Transverse colon (tissue), 4 donors: ENCODE data around the gene VPS41. TPM values are rescaled to one million over a fixed set of nuclear protein-coding genes. Genes with fewer than 3 reads are reported as not detected.

ENCODE experiments used
- DNase-seq: peaks from one replicate; pipeline ENCODE4 v3.0.0-alpha.2; 2019
- H3K27ac ChIP-seq, 4 donors: fragments of 200-600 bp; sonication (generic); 2 replicates each; pipeline ENCODE4 v1.5.1; 2016 to 2018; ENCODE audit warnings: inconsistent platforms in 4 of 4
- H3K27me3 ChIP-seq: fragments of 200-600 bp; sonication (generic); 2 replicates; pipeline ENCODE4 v1.5.1; 2017; ENCODE audit warnings: inconsistent platforms
- H3K36me3 ChIP-seq, 4 donors: fragments of 200-600 bp; sonication (generic); 2 replicates each; pipeline ENCODE4 v1.5.1; 2017 to 2019; ENCODE audit warnings: inconsistent platforms in 4 of 4
- H3K4me1 ChIP-seq, 4 donors: fragments of 200-600 bp; sonication (generic); 2 replicates each; pipeline ENCODE4 v1.5.1; 2017 to 2020; ENCODE audit warnings: inconsistent platforms in 4 of 4
- H3K4me3 ChIP-seq, 4 donors: fragments of 200-600 bp; sonication (generic); 1 replicate in 1 of 4; 2 replicates in 3 of 4; pipeline versions ENCODE4 v1.5.1 to v1.6.1; 2017 to 2019; ENCODE audit warnings: inconsistent platforms in 4 of 4
- H3K9me3 ChIP-seq, 2 donors: fragments of 200-600 bp; sonication (generic); 2 replicates each; pipeline ENCODE4 v1.5.1; 2017 to 2019; ENCODE audit warnings: inconsistent platforms in 2 of 2
- CTCF ChIP-seq, 5 experiments: fragments of 200-600 bp in 3 of 5; fragments of 450-650 bp in 2 of 5; sonication (generic) in 3 of 5; IDR thresholded peaks; 1 replicate in 2 of 5; 2 replicates in 3 of 5; pipeline ENCODE4 v1.5.1; 2016 to 2017; ENCODE audit warnings: antibody characterized with exemption in 5 of 5, inconsistent platforms in 3 of 5, mild to moderate bottlenecking in 2 of 5, moderate library complexity in 1 of 5
- EP300 ChIP-seq: sonication (generic); formaldehyde crosslinking; IDR thresholded peaks from one replicate; pipeline ENCODE4 v1.6.1; 2017; ENCODE audit warnings: antibody characterized with exemption, low read depth
- POLR2A ChIP-seq: fragments of 450-650 bp; IDR thresholded peaks from one replicate; pipeline ENCODE4 v1.6.1; 2016; ENCODE audit warnings: antibody characterized with exemption, mild to moderate bottlenecking, moderate library complexity
- POLR2AphosphoS5 ChIP-seq, 3 donors: sonication (generic); formaldehyde crosslinking; IDR thresholded peaks; one replicate each; pipeline ENCODE4 v1.6.1; 2016; ENCODE audit warnings: antibody characterized with exemption in 3 of 3
- WGBS, 2 donors: methylation state at CpG; one replicate each; pipeline ENCODE4 v1.1.5; 2018; ENCODE audit warnings: low coverage in 1 of 2; 5-methylcytosine and 5-hydroxymethylcytosine counted together
- in situ Hi-C, 4 donors: fragments of 200-750 bp; cut with MboI; loops; one replicate each; pipeline versions ENCODE4 v1.15.0 to v1.15.1; 2017; ENCODE audit warnings: low sequenced_read_pairs in 3 of 4, low pct_ligation_motif_present in 1 of 4, low pct_unique_long_range_greater_than_20kb in 1 of 4
- intact Hi-C: fragments of 100-400 bp; cut with DNase I; formaldehyde crosslinking; loops from one replicate; pipeline ENCODE4 v1.15.1; 2023; ENCODE audit warnings: low total_unique reads
- total RNA-seq, 4 donors: library from RNA; depleted of rRNA; stranded (reverse); fragments of >200 nt; gene quantifications; one replicate each; pipeline ENCODE4 v1.1.0, GENCODE V29; 2016

The VPS41 gene
- total RNA-seq, 4 donors from 2014 or later, result 26.9 to 35.1 (median 29.2) TPM

GRCh38 chr7:38795593-38795992 is 113.4 kb downstream of the VPS41 start:
- WGBS, 2 donors, result 98 to 100% methylated on average over 1 to 2 of the region's 2 CpGs
- Histone ChIP-seq H3K4me1 (no peaks in the 10 kb centered on the region), H3K27ac (no peak overlapping the region), H3K4me3 (no peak overlapping the region), H3K9me3 (no peaks in the 10 kb centered on the region), H3K27me3 (no peaks in the 10 kb centered on the region), H3K36me3 (peaks cover 0 to 15% (median 0%) of the 10 kb centered on the region in 4 donors)
- TF ChIP-seq CTCF (IDR thresholded peaks at IDR 0.05) (no peak), EP300 (no peak), POLR2A (no peak), POLR2AphosphoS5 (IDR thresholded peaks at IDR 0.05) (no peak)
- no peak for DNase-seq
- intact Hi-C loops (loop anchor here (10.0 kb wide), 1 partner anchor 739 kb away; no protein-coding TSS in a partner anchor), in situ Hi-C loops (loop anchor here in 3 of 4 donors (10.0 to 25.0 kb wide), 2 partner anchors 667 to 719 kb away; no protein-coding TSS in a partner anchor)

GRCh38 chr7:38781991-38782390 is 127.0 kb downstream of the VPS41 start:
- TF ChIP-seq CTCF (IDR thresholded peaks at IDR 0.05) (no peak), POLR2AphosphoS5 (IDR thresholded peaks at IDR 0.05) (no peak), POLR2A (no peak), EP300 (no peak)
- intact Hi-C loops (no loop called here), in situ Hi-C loops (loop anchor here in 2 of 4 donors (25.0 kb wide), 1 partner anchor 680 kb away; no protein-coding TSS in a partner anchor)
- Histone ChIP-seq H3K36me3 (no peaks in the 10 kb centered on the region), H3K4me1 (peaks cover 0 to 6% (median 0%) of the 10 kb centered on the region in 4 donors), H3K27me3 (no peaks in the 10 kb centered on the region), H3K27ac (no peak overlapping the region), H3K9me3 (no peaks in the 10 kb centered on the region), H3K4me3 (no peak overlapping the region)
- DNase-seq, result no peak

GRCh38 chr7:38777609-38778008 is 131.4 kb downstream of the VPS41 start:
- intact Hi-C loops (no loop called here), in situ Hi-C loops (loop anchor here in 2 of 4 donors (25.0 kb wide), 1 partner anchor 685 kb away; no protein-coding TSS in a partner anchor)
- H3K4me3 ChIP-seq, result no peak overlapping the region
- peaks cover 0 to 14% (median 0%) of the 10 kb centered on the region in 4 donors for H3K36me3 ChIP-seq
- WGBS, 2 donors, result 27 to 44% methylated on average over 1 of the region's 1 CpG
- H3K27ac ChIP-seq, result no peak overlapping the region
- no peaks in the 10 kb centered on the region for H3K27me3 ChIP-seq
- no peaks in the 10 kb centered on the region for H3K4me1 ChIP-seq
- H3K9me3 ChIP-seq, result no peaks in the 10 kb centered on the region
- TF ChIP-seq CTCF (IDR thresholded peaks at IDR 0.05) (no peak), POLR2A (no peak), POLR2AphosphoS5 (IDR thresholded peaks at IDR 0.05) (no peak)
- DNase-seq, result no peak

GRCh38 chr7:38775506-38776175 is 133.3 kb downstream of the VPS41 start:
- Histone ChIP-seq H3K27me3 (no peaks in the 10 kb centered on the region), H3K36me3 (peaks cover 0 to 30% (median 3%) of the 10 kb centered on the region in 4 donors), H3K4me3 (no peak overlapping the region), H3K9me3 (no peaks in the 10 kb centered on the region), H3K4me1 (no peaks in the 10 kb centered on the region), H3K27ac (no peak overlapping the region)
- no peak for DNase-seq
- intact Hi-C loops, result no loop called here
- no peak for TF ChIP-seq EP300
- TF ChIP-seq CTCF (IDR thresholded peaks at IDR 0.05), result no peak
- 72 to 89% methylated on average over 2 to 3 of the region's 3 CpGs for WGBS, 2 donors
- in situ Hi-C loops, result loop anchor here in 2 of 4 donors (25.0 kb wide), 1 partner anchor 687 kb away; no protein-coding TSS in a partner anchor
